Left cardiac atrium (tissue), 4 donors: Measurements from ENCODE around the gene CCDC47. TPM values are rescaled to one million over a fixed set of nuclear protein-coding genes. Genes with fewer than 3 reads are reported as not detected.

Experiments
- ATAC-seq, 2 donors: fragments of 200-7000 bp; cut with Tn5 transposase; one replicate each; pipeline ENCODE4 v1.9.1; 2020; ENCODE audit warnings: mild to moderate bottlenecking in 2 of 2, moderate library complexity in 2 of 2
- DNase-seq: peaks from one replicate; pipeline ENCODE4 v3.0.0-alpha.2; 2020
- intact Hi-C, 2 donors: fragments of 100-400 bp; cut with DNase I; formaldehyde crosslinking; loops; one replicate each; pipeline versions ENCODE4 v1.14.1 to v1.15.1; 2022 to 2023
- total RNA-seq, 2 donors: library from RNA; stranded (reverse); fragmentation: NEBNext Ultra II Directional; extraction: Animal tissue kit (Norgen Biotek cat#: 25700); gene quantifications; one replicate each; pipeline ENCODE4 v1.2.1, GENCODE V29; 2021
- donor health status: DM: no; HTN: yes; CAD: no.
- donor health status: DM: no; HTN: yes; CAD: no; lungs with severe emphysema.
- donor health status: DM: yes; HTN: yes; CAD: no.
- donor health status: Dilated cardiomyopathy.

The CCDC47 gene
- total RNA-seq, 2 donors from 2014 or later: 88.9 to 139 TPM

DNA sequence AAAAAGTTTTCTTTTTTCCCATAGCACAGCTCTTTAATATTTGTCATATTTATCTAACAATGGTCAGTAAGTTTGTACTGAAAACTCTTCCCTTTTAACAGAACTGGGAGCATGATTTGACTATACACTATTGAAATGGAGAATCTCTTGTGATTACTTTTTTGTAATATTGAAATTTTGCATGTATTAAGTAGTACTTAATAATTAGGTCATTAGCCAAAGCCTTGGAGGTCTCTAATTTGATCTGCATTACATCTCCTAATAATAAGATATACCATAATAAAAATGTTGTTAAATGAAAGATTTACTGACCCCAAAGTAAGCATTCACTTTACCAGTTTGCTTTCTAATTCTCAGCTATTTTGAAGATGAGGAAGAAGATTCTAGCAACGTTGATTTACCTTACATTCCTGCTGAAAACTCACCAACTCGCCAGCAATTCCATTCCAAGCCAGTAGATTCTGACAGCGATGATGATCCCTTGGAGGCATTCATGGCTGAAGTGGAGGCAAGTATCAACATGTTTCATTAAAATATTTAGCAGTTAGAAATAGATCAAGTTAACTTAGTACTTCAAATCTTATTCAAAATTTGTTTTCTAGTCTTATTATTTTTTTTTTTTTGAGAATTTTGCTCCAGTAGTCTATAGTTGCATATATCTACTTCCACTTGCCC lies 18.8 kb upstream of the CCDC47 start:
- intact Hi-C loops: loop anchor here in 1 of 2 donors (10.0 kb wide), 1 partner anchor 733 kb away; no protein-coding TSS in a partner anchor
- ATAC-seq (no peak), DNase-seq (no peak)

GRCh38 chr17:63790057-63790456 lies 16.7 kb upstream of the CCDC47 start:
- ATAC-seq (no peak), DNase-seq (no peak)
- intact Hi-C loops: loop anchor here in 1 of 2 donors (10.0 kb wide), 1 partner anchor 735 kb away; no protein-coding TSS in a partner anchor

- no peak for ATAC-seq
- intact Hi-C loops: no loop called here
- DNase-seq: no peak
Observed at GRCh38 chr17:63786971-63787711, 13.7 kb upstream of the CCDC47 start.

DNA sequence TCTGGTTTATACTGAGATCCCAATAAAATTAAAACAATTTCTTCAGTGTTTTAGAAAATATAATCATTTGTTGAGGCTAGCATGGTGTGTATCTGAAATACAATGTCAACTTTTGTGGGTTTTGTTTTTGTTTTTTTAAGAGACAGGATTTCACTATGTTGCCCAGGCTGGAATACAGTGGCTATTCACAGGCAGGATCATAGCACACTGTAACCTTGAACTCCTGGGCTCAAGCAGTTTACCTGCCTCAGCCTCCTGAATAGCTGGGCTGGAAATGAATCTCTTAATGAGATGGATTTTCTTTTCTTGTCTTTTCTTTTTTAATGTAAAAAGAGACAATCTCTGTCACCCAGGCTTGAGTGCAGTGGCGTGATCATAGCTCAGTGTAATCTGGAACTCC lies 12.7 kb upstream of the CCDC47 start:
- intact Hi-C loops: no loop called here
- DNase-seq (no peak), ATAC-seq (no peak)

DNA sequence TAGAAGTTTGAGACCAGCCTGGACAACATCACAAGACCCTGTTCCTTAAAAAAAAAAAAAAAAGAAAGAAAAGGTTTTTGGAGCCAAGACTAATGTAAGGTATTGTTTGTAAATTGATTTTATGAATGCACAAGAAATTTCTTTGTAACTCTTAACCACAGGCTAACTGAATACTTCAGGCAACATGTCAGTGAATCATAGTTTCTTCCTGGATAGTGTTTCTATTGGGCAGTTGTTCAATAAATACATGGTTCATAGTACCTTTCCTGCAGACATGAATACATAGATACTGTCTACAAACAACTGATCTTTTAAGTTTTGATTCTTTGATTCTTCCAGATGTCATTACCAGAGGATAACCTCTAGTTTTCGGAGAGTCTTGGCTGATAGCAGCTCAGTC lies 12.2 kb upstream of the CCDC47 start:
- intact Hi-C loops: no loop called here
- ATAC-seq (no peak), DNase-seq (no peak)

GRCh38 chr17:63783522-63783921 lies 10.1 kb upstream of the CCDC47 start:
- DNase-seq: no peak
- intact Hi-C loops: no loop called here
- ATAC-seq: no peak

DNA sequence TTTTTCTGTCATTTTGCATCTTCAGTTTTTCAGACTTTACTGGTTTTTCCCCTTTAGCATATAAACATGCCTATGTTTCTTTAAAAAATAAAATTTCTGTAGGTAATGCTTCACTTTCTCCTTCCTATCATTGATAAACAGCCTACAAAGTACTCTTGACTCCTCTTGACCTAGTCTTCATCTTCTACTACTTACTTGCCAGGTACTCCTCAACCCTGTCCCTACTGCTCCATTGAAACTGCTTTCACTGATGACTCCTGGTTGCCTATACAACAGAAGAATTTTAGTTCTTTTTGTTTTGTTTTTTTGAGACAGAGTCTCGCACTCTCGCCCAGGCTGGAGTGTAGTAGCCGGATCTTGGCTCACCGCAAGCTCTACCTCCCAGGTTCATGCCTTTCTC lies 7.5 kb upstream of the CCDC47 start:
- intact Hi-C loops: no loop called here
- DNase-seq (no peak), ATAC-seq (no peak)

DNA sequence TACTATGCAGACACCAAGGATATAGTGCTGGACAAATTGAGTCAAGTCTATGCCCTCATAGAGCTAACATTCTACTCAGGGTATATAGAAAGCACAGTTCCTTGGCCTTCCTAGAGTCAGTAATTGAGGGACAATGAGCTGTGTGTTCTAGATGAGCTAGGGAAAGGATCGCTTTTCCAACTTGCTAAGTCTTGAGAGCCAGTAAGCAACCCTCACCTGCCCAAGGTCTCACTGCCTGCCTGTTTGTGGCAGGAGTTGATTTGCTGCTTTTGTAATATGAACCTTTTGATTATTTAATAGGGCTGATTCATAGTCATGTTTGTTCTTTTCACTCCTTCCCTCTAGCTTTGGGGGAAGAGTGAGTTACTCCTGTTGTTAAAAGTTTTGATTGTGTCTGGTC lies 7.1 kb upstream of the CCDC47 start:
- ATAC-seq (no peak), DNase-seq (no peak)
- intact Hi-C loops: no loop called here

- intact Hi-C loops: loop anchor here in 1 of 2 donors (10.0 kb wide), 1 partner anchor 49 kb away; the partner anchor contains the start of genes FTSJ3 and PSMC5
- DNase-seq (no peak), ATAC-seq (no peak)
Observed at GRCh38 chr17:63775420-63775819, 2.0 kb upstream of the CCDC47 start.

GRCh38 chr17:63774969-63775265 lies 1.5 kb upstream of the CCDC47 start:
- DNase-seq: no peak
- intact Hi-C loops: loop anchor here in 1 of 2 donors (10.0 kb wide), 1 partner anchor 50 kb away; the partner anchor contains the start of genes FTSJ3 and PSMC5
- ATAC-seq: no peak

- intact Hi-C loops: loop anchor here in 1 of 2 donors (10.0 kb wide), 1 partner anchor 50 kb away; the partner anchor contains the start of genes FTSJ3 and PSMC5
- peak; percentile 16 to 32 for ATAC-seq
- peak; percentile 92 for DNase-seq
Observed at GRCh38 chr17:63774141-63774968, 958 bp upstream of the CCDC47 start, which contains the start of gene DDX42. Gene DDX42 (plus strand): TSS chr17:63774170. CDS start chr17:63787050, 12,880 bp downstream.

DNA sequence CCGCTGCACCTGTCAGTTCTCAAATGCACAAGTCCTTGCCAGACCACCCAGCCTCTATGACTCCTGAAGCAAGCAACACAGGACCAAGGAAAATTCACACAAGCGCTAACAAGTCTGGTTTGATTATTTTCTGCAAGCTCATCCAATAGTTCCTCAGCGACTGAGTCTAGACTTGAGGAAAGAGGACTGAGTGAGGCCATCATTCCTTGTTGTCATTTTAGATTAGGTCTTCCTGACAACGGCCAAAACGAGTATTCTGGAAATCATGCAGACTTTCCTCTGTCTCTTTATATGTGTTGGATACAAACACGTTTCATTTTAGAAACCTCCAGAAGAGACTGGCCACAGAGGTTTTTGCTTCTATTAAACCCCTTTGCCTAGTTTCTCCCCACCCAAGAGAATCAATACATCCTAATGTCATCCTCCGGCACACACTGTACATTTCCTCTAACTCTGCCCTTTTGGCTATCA lies 561 bp downstream of the CCDC47 start:
- DNase-seq (no peak), ATAC-seq (no peak)
- intact Hi-C loops: loop anchor here in 1 of 2 donors (10.0 kb wide), 1 partner anchor 52 kb away; the partner anchor contains the start of genes FTSJ3 and PSMC5

GRCh38 chr17:63768433-63768832 lies 5.0 kb downstream of the CCDC47 start:
- no peak for ATAC-seq
- intact Hi-C loops: no loop called here
- DNase-seq: no peak

DNA sequence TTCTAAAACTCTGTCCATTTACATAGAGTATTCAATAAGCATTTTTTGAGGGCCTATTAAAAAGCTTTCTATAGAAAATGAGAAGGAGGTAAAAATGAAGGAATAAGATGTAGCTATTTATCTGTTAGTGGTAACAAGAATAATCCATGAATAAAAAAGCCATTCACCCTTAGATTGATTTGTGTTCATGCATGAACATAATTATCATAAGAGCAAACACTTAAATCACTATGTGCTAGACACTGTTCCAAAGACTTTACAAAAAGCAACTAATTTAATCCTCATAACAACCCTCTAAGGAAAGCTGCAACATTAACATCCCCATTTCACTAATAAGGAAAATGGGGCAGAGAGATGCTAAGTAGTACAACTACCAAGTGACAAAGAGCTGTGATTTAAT lies 6.6 kb downstream of the CCDC47 start:
- intact Hi-C loops: no loop called here
- no peak for DNase-seq
- ATAC-seq: no peak

- intact Hi-C loops: no loop called here
- no peak for ATAC-seq
- no peak for DNase-seq
Observed at GRCh38 chr17:63764716-63765115, 8.7 kb downstream of the CCDC47 start.

DNA sequence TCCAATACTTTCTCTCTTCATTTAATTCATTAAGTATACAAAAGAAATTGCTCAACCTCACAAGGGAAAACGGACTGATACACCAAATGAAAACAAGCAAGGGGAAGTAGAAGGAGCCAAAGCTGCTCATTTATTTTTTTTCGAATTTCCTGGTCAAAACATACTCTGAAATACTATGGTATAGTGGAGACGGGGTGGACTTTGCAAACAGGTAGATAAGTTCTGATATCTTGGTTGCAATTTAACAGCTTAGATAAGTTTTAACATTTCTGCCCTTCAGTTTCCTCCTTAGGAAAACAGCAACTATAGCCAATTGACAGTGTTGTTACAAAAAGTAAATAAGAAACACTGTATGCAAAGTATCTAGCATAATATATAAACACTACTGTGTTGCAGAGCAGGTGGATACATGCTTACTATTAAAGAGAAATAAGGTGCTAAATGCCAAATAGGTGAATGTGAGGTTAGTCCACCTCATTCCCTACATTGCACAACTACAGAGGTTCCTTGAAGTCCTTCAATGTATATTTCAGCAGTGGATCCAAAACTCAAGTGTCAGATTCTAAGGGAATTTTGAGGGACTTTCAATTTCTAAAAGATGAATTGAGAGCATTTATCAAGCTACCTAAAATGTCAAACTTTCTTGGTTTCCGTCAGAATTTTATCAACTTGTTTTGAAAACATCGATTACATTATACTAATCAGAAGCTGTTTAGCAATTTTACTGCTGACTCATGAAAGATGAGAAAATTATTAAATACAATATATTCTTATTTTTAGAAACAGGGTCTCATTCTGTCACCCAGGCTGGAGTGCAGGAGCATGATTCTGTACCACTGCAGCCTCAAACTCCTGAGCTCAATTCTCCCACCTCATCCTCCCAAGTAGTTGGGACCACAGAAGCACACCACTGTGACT lies 11.0 kb downstream of the CCDC47 start:
- DNase-seq (no peak), ATAC-seq (no peak)
- intact Hi-C loops: no loop called here

DNA sequence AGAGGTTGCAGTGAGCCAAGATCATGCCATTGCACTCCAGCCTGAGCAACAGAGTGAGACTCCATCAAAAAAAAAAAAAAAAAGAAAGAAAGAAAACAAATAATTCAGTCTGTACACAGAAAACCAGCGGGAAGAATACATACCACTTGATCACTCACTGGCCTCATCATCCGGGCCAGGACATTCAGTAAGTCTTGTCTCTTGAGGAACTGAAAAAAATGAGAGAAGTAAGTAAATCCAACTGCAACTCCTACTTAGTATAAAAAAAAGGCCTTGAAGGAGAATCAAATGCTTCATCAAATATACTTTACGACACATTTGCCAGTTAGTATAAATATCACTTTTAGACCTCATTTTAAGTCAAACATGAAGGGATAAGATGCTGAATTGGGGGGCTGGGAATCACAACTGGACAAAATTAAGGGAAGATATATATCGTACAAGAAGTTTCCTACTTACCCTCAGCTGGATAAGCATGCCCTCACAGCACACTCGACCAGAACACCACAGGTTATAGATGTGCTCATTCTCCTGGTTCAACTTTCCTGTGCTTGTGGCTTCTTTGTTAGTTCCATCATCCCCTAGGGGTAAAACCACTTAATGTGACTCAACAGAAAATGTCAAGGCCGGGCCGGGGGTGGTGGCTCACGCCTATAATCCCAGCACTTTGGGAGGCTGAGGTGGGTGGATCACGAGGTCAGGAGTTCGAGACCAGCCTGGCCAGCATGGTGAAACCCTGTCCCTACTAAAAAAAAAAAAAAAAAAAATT lies 12.4 kb downstream of the CCDC47 start:
- no peak for ATAC-seq
- DNase-seq: no peak
- intact Hi-C loops: no loop called here

DNA sequence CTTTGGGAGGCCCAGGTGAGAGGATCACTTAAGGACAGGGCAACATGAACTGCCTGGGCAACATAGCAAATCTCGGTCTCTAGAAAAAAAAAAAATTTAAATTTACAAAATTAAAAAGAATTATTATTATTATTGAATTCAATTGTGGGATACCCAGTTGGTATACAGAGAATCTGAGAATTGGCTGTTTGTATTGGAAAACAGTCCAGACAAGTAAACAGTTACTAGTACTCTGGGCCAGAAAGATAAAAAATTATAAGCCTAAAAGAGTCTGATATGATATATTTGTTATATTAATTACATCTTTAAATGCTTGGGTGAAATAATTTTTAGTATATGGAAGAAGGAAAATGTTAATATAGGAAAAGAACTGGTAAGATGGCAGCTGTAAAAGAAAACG lies 15.0 kb downstream of the CCDC47 start:
- ATAC-seq (no peak), DNase-seq (no peak)
- intact Hi-C loops: loop anchor here in 1 of 2 donors (10.0 kb wide), 1 partner anchor 56 kb away; no protein-coding TSS in a partner anchor
